ENCODE measurements around the gene SH3GL1.

The SH3GL1 gene

GRCh38 chr19:4400135-4400936 is at the start of gene SH3GL1:
Gene SH3GL1 (minus strand): TSS chr19:4400547. CDS start chr19:4400368, 179 bp downstream.
- no peak for DNase-seq

GRCh38 chr19:4449639-4450028 is 49.3 kb upstream of the SH3GL1 start:
- no peak for DNase-seq

GRCh38 chr19:4449022-4449638 is 48.8 kb upstream of the SH3GL1 start:
- no peak for DNase-seq

- no peak for DNase-seq
Measured at GRCh38 chr19:4448147-4448985, 48.0 kb upstream of the SH3GL1 start.

- DNase-seq = no peak
Measured at GRCh38 chr19:4447327-4448146, 47.2 kb upstream of the SH3GL1 start.

- no peak for DNase-seq
Measured at GRCh38 chr19:4446704-4447200, 46.4 kb upstream of the SH3GL1 start.

- no peak for DNase-seq
Measured at GRCh38 chr19:4445963-4446703, 45.8 kb upstream of the SH3GL1 start.

GRCh38 chr19:4444765-4445741 is 44.7 kb upstream of the SH3GL1 start:
- DNase-seq = no peak

- DNase-seq = no peak
Measured at GRCh38 chr19:4443966-4444764, 43.8 kb upstream of the SH3GL1 start.

GRCh38 chr19:4443188-4443587 is 42.8 kb upstream of the SH3GL1 start:
- DNase-seq = no peak

- no peak for DNase-seq
Measured at GRCh38 chr19:4442819-4443146, 42.4 kb upstream of the SH3GL1 start.

- DNase-seq = no peak
Measured at GRCh38 chr19:4441994-4442818, 41.9 kb upstream of the SH3GL1 start.

- DNase-seq = no peak
Measured at GRCh38 chr19:4439243-4439642, 38.9 kb upstream of the SH3GL1 start.

- no peak for DNase-seq
Measured at GRCh38 chr19:4437103-4437502, 36.8 kb upstream of the SH3GL1 start.

- DNase-seq = no peak
Measured at GRCh38 chr19:4436231-4436630, 35.9 kb upstream of the SH3GL1 start.

- DNase-seq = no peak
Measured at GRCh38 chr19:4434391-4434790, 34.0 kb upstream of the SH3GL1 start.

- DNase-seq = no peak
Measured at GRCh38 chr19:4432918-4433506, 32.7 kb upstream of the SH3GL1 start.

Measured in SIG-M5 (cell line).